T-helper 9 cell (primary cell): ENCODE data around the gene FMNL2.

Experiments
- DNase-seq: peaks from one replicate; pipeline ENCODE4 v3.0.0-alpha.2; 2020

The FMNL2 gene

GRCh38 chr2:152339556-152340286, 4.7 kb downstream of the FMNL2 start:
- DNase-seq, result no peak

GRCh38 chr2:152342259-152343046, 7.5 kb downstream of the FMNL2 start:
- no peak for DNase-seq

GRCh38 chr2:152343426-152343825, 8.5 kb downstream of the FMNL2 start:
- no peak for DNase-seq

- no peak for DNase-seq
These were observed 9.7 kb downstream of the FMNL2 start for GRCh38 chr2:152344579-152345195.

GRCh38 chr2:152347076-152347475, 12.1 kb downstream of the FMNL2 start:
- no peak for DNase-seq

- no peak for DNase-seq
These were observed 13.4 kb downstream of the FMNL2 start for GRCh38 chr2:152348388-152348787.

GRCh38 chr2:152349416-152349815, 14.4 kb downstream of the FMNL2 start:
- no peak for DNase-seq

- no peak for DNase-seq
These were observed 15.2 kb downstream of the FMNL2 start for GRCh38 chr2:152350155-152350679.

GRCh38 chr2:152352616-152353015, 17.6 kb downstream of the FMNL2 start:
- no peak for DNase-seq

GRCh38 chr2:152353364-152353763, 18.4 kb downstream of the FMNL2 start:
- no peak for DNase-seq

- no peak for DNase-seq
These were observed 19.2 kb downstream of the FMNL2 start for GRCh38 chr2:152354069-152354755.

GRCh38 chr2:152354909-152355308, 19.9 kb downstream of the FMNL2 start:
- DNase-seq, result no peak

GRCh38 chr2:152355409-152355831, 20.4 kb downstream of the FMNL2 start:
- DNase-seq, result no peak

GRCh38 chr2:152359573-152360363, 24.8 kb downstream of the FMNL2 start:
- DNase-seq, result no peak

GRCh38 chr2:152363936-152364335, 29.0 kb downstream of the FMNL2 start:
- DNase-seq, result no peak

- no peak for DNase-seq
These were observed 32.8 kb downstream of the FMNL2 start for GRCh38 chr2:152367547-152368390.

GRCh38 chr2:152369176-152369860, 34.3 kb downstream of the FMNL2 start:
- DNase-seq, result no peak

- no peak for DNase-seq
These were observed 35.8 kb downstream of the FMNL2 start for GRCh38 chr2:152370783-152371182.

- no peak for DNase-seq
These were observed 37.5 kb downstream of the FMNL2 start for GRCh38 chr2:152372438-152372984.

- no peak for DNase-seq
These were observed 40.2 kb downstream of the FMNL2 start for GRCh38 chr2:152375174-152375573.
